Left lobe of liver (tissue), 2 donors: ENCODE measurements around the gene C1orf174. TPM values are rescaled to one million over a fixed set of nuclear protein-coding genes. Genes with fewer than 3 reads are reported as not detected.

Source experiments
- ATAC-seq: fragments of 200-7000 bp; cut with Tn5 transposase; one replicate; pipeline ENCODE4 v1.9.1; 2020; ENCODE audit warnings: mild to moderate bottlenecking, moderate library complexity
- DNase-seq: peaks from one replicate; pipeline ENCODE4 v3.0.0-alpha.2; 2020; ENCODE audit warnings: low spot score
- total RNA-seq: library from RNA; stranded (reverse); gene quantifications from one replicate; pipeline ENCODE4 v1.2.1, GENCODE V29; 2021
- donor health status: DM: no; HTN: no; CAD: no; lungs with moderate emphysema.
- donor health status: DM: no; HTN: yes; CAD: no.

C1orf174 gene
- total RNA-seq, 1 donor from 2014 or later = 11.0 TPM

DNA sequence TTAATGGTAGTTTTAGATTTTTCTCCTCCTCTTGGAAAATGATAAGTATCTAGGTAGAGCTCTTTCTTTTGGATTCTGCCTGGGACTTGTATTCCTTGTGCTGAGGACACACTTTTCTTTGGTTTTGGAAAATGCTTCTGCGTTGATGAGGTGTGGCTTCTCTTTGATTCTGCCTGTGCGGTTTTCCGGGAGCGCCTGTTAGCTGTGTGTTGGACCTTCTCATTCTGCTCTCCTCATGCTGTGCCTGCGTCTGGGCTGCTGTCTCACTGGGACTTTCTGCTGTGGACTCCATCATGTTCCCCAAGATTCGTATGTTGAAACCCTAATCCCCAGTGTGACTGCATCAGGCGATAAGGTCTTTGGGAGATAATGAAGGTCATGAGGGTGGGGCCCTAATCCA lies 21.0 kb downstream of the C1orf174 start:
- no peak for ATAC-seq
- DNase-seq = no peak

DNA sequence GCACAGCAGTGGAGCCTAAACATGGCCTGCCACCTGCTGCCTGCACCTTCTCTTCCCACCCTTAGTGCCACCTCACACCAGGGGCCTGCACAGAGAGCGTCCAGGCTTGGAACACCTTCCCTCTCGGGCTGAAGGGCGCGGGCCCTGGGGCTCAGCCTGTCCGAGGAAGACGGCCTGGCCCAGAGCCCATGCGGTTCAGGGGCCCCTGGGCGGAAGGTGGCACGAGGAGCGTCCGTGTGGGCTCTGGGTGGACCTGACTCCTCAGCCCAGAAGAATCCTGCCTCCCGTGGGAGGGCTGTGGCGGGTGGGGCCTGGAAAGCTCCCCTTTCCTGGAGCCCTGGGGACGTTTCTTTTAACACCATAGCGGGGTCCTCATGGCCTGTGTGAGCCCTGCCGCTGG lies 23.4 kb downstream of the C1orf174 start:
- no peak for DNase-seq
- no peak for ATAC-seq

DNA sequence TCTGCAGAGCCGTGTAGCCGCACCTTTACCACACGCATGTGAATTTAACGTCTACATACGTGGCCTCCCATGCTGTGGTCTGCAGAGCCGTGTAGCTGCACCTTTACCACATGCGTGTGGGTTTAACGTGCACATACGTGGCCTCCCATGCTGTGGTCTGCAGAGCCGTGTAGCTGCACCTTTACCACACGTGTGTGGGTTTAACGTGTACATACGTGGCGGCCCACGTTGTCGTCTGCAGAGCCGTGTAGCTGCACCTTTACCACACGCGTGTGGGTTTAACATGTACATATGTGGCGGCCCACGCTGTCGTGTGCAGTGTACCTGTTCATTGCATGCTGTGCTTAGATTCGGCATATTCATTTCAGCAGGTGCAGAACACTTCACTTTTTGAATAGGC lies 25.3 kb downstream of the C1orf174 start:
- ATAC-seq = no peak
- no peak for DNase-seq

DNA sequence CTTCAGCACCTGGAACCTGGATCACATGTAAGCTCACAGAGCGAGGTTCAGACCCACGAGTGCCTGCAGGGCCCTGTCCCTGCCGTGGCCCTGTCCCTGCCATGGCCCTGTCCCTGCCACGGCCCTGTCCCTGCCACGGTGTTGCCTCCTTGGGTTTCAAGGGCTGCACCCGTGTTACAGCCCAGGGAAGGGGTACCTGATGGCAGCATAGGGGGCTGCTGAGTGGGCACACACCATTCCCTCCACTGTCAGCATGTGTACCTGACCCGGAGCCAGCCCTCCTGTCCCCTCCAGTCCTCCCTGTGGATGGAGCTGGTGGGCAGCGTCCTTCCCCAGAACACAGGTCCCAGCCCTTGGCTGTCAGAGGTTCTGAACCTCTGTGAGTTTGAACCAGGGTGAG lies 27.5 kb downstream of the C1orf174 start:
- DNase-seq (no peak), ATAC-seq (no peak)

DNA sequence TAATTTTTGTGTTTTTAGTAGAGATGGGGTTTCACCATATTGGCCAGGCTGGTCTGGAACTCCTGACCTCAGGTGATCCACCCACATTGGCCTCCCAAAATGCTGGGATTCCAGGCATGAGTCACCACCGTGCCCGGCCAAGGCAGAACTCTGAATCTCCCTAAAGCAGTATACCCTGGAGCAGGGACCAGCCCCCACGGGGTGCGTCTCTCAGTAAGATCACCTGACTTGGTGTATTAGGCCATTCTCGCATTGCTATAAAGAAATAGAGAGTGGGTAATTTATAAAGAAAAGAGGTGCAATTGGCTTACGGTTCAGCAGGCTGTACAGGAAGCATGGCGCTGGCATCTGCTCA lies 28.6 kb downstream of the C1orf174 start:
- ATAC-seq (no peak), DNase-seq (no peak)

DNA sequence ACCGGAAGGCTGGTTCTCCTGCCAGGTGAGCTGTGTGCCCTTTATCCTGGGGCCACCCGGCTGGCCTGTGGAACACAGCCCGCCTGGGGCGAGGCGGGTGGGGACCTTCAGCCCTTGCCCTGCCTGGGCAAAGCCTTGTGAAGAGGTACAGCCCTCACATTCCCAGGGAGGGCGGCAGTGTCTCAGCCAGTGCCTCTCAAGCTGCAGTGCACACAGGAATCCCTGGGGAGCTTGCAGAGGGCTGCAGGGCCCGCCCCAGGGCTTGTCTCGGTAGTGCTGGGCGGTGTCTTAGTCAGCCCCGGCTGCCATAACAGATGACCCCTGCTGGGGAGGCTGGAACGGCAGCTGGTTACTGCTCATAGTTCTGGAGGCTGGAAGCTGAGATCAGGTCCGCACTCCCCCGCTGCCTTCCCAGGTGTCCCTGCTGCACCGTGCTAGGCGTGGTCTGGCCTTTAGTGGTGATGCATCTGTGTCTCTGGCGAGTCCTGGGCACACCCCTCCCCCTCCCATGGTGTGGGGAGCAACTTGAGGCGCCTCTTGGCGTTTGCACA lies 30.2 kb downstream of the C1orf174 start:
- DNase-seq (peak; percentile 63), ATAC-seq (peak; percentile 93)

DNA sequence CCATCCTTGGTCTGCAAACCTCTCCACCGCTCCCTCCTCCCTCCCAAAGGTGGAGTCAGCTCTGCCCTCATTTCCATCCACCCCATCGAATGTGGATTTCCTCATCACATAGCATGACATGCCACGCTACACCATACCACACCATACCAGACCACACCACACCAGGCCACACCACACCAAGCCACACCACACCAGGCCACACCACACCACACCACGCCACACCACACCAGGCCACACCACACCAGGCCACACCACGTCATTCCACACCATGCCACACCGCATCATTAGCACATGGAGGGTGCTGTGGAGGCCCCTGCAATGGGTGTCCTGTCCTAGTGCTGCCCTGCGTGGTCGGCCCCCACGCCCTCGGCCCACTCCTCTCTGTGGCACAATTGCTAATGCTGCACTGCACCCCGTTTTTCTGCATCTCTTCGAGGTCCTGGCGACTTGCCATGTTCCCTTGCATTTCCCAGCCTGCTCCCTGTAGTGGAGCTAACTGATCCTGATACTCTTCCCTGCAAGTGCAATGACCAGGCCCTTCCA lies 31.5 kb downstream of the C1orf174 start:
- ATAC-seq (no peak), DNase-seq (no peak)

DNA sequence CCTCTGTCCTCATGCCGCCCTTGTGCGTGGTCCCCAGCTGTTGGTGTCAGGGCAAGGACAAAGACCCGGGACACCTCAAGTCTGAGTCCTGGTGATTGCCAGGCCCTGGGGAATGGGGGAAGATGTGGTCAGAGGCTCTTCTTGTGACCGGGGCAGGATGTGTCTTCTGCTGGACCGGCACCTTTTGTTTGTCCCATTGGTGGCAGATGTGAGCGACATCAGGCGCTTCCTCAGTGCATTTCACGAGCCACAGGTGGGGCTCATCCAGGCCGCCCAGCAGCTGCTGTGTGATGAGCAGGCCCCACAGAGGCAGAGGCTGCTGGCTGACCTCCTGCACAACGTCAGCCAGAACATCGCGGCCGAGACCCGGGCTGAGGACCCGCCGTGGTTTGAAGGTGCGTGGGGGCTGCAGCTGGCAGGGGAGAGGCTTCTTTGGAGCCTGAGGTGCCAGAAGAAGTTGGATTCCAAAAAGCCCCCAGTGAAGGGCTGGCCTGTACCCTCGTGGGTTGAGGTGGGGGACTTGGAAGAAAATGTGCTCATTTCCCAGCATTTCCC lies 34.4 kb downstream of the C1orf174 start:
- ATAC-seq (no peak), DNase-seq (no peak)

DNA sequence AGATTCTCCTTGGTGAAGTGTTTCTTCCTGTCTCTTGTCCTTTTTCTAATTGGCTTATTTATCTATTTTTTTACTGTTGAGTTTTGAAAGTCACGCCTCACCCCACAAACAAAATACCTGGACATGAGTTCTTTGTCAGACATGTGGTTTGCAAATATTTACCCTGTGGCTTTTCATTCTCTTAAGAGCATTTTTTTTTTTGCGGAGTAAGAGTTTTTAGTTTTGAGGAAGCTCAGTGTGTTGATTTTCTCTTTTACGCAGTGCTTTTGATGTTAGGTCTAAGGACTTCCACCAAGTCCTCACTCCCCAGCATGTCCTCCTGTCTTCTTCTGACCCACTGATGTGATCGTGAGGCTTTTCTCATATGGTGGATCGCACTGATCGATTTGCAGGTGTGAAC lies 35.2 kb downstream of the C1orf174 start:
- ATAC-seq (no peak), DNase-seq (no peak)

DNA sequence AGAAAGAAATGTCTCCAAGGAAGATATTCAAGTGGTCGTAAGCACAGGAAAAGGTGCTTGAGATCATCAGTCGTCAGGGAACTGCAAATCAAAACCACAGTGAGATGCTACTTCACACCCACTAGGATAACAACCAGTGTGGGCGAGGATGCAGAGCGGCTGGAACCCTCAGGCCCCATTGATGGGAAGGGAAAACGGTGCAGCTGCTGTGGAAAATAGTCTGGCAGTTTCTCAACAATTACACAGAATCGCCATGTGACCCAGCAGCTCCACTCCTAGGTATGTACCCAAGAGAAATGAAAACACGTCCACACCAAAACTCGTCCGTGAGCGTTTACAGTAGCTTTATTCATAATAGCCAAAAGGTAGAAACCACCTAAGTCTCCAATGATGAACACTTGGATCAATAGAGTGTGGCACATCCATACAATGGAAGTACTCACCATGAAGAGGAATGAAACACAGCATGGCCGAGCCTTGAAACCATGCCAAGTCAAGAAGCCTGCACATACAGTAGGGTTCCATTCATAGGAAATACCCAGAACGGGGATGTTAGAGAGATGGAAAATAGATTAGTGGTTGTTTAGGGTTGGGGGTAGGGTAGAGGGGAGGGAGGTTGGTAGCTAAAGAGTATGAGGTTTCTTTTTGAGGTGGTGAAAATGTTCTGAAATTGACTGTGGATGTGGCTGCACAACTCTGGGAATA lies 36.7 kb downstream of the C1orf174 start:
- ATAC-seq (no peak), DNase-seq (no peak)

DNA sequence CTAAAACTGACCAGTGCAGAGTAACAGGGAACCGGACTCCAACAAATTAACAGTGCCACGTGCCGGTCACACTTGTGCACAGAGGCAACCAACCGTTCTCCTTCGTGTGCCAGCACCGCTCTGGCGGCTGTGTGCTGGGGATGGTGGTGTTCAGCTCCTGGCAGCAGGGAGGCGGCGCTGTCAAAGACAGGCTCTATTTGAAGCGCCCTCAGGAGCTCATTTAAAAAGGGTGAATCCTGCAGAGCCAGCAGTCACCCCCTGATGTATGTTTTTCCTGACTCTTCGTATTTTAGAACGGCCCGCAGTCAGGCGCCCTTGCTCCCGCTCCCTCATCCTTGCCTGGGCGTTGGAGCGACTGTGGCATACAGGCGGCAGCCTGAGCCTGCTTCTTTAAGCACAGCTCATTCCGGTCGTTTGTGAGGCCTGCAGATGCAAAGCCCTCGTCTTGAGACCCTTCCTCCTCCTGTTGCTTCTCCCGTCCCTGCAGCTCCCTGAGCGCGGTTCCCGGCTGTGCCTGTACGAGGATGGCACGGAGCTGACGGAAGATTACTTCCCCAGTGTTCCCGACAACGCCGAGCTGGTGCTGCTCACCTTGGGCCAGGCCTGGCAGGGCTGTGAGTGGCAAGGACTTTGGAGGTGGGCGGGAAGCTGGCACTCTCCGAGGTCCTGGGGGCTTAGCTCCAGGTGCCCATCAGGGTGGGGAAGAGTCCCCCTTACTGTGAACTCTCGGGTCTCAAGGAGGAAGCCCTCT lies 41.7 kb downstream of the C1orf174 start:
- ATAC-seq = peak; percentile 15
- DNase-seq = peak; percentile 54

DNA sequence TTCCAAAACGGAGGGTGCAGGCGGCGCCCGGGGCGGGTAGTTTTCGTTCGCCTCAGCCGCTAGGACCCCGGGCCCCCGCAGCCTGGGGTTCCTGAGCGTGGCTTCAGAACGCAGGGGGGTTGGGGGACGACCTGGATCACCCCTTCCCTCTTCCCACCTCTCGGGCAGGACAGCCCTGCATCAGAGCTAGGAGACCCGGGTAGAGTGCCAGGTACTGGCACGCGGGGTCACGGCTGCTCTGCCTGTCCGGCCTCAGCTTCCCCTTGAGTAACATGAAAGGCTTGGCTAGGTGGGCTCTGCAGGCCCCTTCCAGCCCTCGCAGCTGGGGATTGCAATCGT lies 42.3 kb downstream of the C1orf174 start:
- peak; percentile 15 for ATAC-seq
- no peak for DNase-seq

DNA sequence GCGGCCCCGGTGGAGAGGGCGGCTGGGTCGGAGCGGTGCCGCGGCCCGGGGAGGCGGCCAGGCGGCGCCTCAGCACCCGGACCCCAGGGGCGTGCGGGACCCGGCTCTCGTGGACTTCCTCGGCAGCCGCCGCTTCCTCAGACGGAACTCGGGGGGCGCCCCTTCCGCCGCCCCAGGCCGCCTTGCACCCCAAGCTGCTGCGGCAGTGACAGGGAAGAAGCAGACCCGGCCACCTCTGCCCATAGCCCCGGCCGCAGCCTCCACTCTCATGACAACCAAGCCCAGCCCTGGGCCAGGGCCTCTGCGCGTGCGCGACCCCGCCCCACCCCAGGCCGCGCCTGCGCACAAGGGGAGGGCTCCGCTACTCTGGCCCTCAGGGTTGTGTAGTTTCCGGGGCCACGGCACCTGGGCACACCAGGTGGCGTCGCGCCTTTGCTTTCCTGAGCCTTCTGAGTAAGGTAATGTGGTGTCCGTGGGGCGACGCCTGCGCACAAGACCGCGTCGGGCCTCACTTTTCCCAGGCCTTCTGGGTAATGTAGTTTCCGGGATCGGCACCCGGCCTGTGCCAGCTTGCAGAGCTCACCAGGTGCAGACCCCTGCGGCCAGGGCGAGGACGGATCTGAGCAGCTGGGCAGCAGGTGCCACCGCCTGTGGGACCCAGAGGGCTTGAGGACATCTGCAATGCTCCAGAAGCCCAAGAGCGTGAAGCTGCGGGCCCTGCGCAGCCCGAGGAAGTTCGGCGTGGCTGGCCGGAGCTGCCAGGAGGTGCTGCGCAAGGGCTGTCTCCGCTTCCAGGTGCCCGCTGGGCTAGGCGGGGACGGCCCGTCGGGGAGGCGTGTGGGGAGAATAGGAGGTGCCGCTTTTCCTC lies 42.9 kb downstream of the C1orf174 start, which contains the start of the genes CEP104 and DFFB:
TSS of gene CEP104 (minus strand) at position 289 of the 868 bp plus-strand sequence. CDS start 4,804 bp downstream, outside the sequence.
TSS of gene DFFB (plus strand) at position 554 of the 868 bp plus-strand sequence. CDS start at position 682, 128 bp downstream.
- ATAC-seq = peak; percentile 94
- DNase-seq = peak; percentile 99

DNA sequence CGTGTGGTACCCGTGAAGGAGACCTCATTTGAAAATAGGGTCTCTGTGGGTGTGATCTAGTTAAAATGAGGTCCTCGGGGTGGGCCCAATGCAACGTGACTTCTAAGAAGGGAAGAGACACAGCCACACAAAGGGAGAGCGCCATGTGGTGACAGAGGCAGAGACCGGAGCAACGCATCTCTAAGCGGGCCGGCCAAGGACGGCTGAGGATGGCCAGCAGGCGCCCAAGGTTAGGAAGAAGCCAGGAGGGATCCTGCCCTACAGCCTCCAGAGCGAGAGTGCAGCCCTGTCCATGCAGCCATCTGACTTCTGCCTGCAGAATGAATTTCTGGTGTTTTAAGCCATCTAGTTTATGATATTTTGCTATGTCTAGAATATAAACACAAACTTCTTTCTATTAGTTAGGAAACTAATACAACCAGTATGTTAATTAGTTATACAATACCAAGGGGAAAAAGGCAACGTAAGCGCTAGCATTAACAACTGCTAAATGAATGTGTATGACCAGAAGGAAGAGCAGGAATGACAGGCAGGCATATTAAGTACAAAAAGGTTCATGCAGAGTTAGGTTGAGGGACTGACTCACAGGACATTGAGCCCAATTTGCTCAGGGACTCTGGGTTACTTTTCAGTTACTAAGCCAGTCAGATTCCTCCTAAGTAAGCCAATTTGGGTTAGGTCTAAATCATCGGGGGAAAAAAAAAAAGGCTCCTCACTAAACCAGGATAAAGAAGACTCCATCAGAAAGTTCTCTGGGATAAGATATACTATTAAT lies 47.2 kb downstream of the C1orf174 start:
- ATAC-seq (no peak), DNase-seq (no peak)

DNA sequence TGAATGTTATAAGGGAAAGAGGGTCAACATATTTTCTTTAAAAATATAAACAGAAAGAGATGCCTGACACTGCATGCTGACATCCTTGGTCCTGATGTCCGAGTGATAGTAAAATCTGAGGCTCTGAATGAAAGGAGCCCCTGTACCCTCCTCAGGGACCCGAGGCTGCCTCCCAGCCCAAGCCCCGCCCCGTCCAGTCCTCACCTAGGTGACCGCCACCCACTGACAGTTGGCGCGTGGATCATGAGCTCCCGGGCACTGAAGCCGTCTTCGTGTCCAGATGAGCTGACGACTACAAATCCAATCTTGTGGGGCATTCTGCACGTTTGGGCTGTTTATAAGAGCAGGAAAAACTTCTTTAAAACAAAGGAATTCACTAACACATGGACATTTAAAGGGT lies 48.0 kb downstream of the C1orf174 start:
- ATAC-seq (no peak), DNase-seq (no peak)

DNA sequence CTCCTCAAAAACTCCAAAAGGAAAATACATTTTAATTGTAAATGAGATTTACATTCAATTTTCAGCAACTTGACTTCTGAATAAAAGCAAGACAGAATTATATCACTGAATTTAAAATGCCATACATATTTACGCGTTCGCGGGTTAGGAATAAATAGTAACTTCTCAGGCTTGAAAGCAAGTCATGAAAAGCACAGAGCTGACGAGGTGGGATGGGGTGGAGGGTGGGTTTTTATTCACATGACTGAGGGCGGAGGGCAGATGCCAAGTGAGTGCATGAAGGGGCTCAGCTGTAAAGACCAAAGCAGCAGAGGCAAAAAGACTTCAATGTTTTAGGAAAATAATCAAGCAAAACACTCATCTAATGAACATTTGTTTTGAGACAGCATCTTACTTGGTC lies 48.8 kb downstream of the C1orf174 start:
- ATAC-seq = no peak
- DNase-seq = no peak

DNA sequence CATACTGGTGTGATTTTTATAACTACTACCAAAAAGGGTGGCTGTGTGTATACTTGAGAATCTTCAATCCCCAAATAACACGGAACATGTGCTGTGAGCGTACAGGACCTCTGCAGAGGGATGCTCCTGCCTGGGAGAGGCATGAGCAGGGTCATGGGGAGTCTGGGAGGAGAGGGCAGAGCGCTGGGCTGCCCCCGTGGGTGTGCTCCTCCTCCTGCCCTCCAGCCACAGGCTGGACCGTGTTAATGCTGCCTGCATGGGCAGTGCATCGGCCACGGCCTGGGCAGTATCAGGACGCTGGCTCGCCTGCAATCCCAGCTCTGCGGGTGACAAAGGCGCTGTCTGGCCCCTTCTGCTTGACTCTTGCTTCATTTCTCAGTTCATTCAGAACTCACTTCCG lies 49.2 kb downstream of the C1orf174 start:
- DNase-seq (no peak), ATAC-seq (no peak)

DNA sequence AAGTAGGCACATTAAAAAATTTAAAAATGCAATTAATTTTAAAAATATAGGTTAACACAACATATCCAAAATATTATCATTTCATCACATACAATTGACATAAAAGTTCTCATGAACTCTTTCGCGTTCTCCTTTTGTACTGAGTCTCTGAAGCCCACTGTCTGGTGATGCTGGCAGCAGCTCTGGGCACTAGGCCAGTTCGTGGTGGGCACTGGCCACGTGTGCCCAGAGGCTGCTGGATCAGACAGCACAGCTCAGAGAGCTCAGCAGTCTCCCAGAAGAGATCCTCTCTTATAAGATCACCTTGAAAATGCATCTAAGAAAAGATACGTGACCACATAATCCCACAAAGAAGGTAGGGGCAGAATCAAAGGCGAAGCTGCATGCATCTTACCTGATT lies 53.0 kb downstream of the C1orf174 start:
- no peak for ATAC-seq
- DNase-seq = no peak

DNA sequence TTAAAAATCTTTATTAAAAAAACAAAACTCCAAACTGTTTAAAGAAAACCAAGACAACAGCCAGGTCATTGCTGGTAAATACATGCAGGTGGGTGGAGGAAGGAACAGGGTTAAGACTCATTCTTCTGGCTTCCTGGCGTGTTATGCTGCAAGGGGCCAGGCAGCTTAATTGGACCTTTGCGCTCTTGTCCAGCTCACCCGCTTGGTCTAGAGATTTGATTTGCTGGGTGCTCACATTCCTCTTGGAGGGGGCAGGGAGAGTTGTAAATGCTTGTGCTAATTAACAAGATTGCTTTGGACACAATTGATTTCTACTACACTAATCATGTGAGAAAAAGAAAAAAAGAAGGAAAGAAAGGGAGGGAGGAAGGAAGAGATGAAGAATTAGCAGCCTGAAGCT lies 53.5 kb downstream of the C1orf174 start:
- ATAC-seq = no peak
- no peak for DNase-seq

DNA sequence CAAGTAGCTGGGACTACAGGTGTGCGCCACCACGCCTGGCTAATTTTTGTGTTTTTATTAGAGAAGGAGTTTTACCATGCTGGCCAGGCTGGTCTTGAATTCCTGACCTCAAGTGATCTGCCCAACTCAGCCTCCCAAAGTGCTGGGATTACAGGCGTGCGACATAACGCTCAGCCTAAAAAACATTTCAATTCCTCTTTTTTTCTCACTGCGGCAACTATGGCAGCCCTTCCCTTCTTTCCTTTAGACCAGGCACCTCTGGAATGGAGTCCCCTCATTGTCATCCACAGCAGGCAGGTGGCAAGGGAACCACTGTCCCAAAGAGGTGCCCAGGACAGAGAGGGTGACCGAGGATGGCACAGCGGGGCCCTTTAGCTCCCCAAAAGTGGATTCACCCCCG lies 57.2 kb downstream of the C1orf174 start:
- ATAC-seq = no peak
- DNase-seq = no peak
